ENCODE results near the gene FBXL13.

FBXL13 gene

DNA sequence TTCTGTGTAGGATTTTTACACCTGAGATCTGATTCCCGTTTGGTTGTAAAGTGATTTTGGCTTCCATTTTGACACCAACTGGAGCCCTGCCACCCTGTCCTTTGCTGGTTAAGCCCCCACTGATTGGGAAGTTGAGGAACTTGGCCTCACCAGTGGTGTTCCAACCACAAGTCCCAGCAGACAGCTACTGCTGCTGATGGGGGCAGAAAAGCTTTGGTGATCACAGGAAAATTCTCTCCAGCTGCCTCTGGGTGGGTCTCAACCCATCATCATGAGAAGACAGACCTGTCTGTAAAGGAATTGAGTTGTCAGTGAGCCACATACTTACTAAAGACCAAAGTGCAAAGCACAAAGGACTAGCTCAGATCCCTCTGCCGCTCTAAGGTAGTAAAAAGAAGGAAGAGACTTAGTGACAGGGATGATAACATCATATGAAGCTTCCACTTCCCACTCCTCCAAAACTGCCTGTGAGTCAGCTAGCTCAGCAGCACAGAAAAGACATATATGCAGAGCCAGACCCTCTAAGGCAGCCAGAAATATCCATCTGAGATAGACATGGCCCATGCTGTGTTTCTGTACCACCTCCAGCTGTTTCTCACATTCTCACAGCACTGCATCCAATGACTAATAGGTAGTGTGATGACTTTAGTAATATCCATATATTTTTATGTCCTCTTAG lies 184.2 kb downstream of the FBXL13 start:
- DNase-seq, result no peak

- DNase-seq, result no peak
Measured at GRCh38 chr7:102889851-102890250, 184.7 kb downstream of the FBXL13 start.

- DNase-seq, result no peak
Measured at GRCh38 chr7:102888561-102889233, 185.9 kb downstream of the FBXL13 start.

- no peak for DNase-seq
Measured at GRCh38 chr7:102883098-102883860, 191.3 kb downstream of the FBXL13 start.

DNA sequence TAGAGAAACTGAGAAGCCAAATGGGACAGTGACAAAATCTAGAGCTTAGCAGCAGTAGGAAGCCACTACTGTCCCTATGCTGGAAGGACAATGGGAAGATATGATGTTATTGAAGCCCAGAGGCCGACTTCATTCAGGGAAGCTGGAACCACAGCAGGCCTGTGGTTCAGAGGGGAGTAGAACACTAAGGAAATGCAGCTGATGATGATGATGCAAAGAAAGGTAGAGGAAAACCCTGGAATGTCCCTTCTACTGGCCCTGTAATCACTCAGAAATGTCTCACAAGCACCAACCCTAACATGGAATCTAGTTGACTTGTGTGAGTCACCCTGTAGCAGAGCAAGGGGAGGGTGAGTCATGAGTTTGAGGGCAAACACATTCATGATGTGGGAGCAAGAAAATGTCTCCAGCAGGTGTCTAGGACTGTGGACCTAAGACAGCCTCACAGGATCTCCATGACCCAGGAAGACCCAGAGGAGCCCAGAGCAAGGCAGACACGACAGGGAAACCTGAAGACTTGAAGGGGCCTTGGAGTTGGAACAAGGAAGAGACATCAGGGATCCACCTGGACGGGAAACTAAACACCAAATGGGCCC lies 198.8 kb downstream of the FBXL13 start:
- no peak for DNase-seq

DNA sequence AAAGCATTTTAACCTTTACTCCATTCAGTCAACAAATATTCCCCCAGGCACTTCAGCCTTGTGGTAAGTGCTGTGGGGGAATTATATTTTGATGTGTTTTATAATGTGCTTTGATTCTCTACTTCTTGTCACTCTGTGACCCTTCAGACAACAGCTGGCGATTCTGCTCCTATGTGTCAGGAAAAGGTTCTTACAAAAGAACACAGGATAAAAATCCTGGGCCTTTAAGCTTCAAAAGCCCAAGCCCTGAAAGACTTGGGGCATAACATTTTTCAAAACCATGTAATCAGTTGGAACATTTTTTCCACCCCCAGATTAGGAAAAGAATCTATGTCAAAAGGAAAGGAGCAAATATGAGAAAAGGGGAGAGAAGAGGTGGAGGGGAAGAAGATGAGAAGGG lies 199.6 kb downstream of the FBXL13 start:
- DNase-seq, result no peak

DNA sequence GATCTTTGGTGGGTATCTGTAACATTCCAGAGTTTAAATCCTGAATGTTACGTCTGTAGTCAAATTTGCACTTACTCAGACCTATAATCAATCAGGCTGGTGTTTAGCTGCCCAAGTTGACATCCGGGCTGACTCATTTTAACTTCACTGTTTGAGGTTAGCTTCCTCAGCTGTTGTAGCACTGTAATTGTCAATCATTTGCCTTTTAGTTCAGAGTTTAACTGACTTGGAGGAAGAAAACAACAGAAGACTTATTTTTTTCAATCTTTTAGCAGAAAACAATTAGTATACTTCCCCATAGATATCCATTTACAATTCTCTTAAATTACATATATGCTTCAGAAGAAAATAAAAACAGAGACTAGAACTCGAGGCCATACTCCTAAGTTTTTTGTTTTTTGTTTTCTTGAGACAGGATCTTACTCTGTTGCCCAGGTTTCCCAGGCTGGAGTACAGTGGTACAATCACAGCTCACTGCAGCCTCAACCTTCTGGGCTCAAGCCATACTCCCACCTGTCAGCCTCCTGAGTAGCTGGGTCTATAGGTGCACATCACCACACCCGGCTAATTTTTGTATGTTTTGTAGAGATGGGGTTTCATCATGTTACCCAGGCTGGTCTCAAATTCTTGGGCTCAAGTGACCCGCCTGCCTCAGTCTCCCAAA lies 200.3 kb downstream of the FBXL13 start:
- DNase-seq, result no peak

GRCh38 chr7:102873470-102874165 lies 201.0 kb downstream of the FBXL13 start:
- DNase-seq, result no peak

GRCh38 chr7:102872460-102872859 lies 202.1 kb downstream of the FBXL13 start:
- no peak for DNase-seq

- no peak for DNase-seq
Measured at GRCh38 chr7:102869195-102869594, 205.4 kb downstream of the FBXL13 start.

- no peak for DNase-seq
Measured at GRCh38 chr7:102866535-102867215, 207.9 kb downstream of the FBXL13 start.

GRCh38 chr7:102864958-102865357 lies 209.6 kb downstream of the FBXL13 start:
- DNase-seq, result no peak

DNA sequence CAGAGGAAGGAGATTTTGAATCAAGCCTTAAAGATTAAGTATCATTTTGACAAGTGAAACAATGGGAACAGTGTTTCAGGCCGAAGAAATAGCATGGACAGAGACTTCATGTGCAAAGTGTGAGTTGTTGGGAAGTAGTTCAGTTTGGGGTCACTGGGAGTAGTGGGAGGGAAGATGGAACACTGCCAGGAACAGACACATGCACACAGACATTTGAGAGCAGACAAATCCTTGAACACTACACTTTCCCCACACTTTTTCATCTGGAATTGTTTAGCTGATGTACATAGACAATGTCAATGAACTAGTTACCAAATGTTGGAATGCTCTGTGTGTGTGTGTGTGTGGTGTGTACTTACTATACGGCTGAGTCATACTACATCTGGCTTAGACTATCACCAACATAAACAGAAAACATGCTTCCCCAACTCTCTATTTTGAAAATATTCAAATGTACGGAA lies 214.2 kb downstream of the FBXL13 start:
- no peak for DNase-seq

- no peak for DNase-seq
Measured at GRCh38 chr7:102859799-102860125, 214.8 kb downstream of the FBXL13 start.

DNA sequence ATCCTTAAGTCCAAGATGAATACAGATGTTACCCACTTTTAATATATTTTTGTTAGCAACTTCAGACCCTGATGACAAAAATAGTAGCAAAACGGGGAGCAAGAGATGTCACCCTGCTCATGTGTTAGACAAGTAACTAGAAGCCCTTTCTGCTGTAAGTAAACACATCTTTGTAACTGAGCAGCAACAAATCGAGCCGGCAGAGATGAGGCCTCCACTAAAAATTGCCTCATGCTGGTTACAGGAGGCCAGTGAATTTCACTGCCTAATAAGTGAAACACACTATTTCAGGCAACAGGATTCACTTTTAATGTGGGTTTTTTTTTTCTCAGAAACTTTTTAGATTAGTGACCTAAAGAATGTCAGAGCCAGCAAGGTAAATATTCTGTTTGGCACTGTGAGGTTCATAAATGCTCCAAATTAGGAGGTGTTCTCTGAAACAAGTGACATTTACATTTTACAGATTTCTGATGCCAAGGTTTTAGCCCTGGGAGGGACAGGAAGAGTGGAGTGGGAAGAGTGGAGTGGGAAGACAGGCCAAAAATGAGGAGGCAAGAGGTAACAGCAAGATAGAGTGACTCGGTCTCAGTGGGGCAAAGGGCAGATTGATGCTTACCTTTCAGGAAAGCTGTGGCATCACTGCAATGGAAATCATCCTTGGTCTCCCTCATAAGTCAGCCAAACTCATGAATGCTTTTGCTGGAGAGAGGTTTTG lies 215.4 kb downstream of the FBXL13 start:
- no peak for DNase-seq

DNA sequence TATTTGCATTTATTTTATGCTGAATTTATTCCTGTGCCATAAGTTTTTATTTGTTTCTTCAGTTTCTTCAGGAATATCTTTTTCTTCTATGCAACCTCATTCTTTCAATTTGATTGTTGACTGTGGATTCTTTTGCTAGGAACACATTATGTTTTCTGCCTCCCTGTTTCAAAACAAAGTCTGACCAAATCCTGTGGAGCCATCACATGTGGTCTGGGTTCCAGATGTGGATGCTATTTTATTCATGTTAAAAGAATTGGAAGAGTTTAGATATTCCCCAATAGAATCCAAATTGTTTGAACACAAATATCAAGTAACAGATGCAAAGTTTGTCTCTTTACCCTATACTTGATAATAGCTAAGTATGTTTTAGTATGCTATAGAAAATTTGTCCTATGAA lies 218.6 kb downstream of the FBXL13 start:
- DNase-seq, result no peak

DNA sequence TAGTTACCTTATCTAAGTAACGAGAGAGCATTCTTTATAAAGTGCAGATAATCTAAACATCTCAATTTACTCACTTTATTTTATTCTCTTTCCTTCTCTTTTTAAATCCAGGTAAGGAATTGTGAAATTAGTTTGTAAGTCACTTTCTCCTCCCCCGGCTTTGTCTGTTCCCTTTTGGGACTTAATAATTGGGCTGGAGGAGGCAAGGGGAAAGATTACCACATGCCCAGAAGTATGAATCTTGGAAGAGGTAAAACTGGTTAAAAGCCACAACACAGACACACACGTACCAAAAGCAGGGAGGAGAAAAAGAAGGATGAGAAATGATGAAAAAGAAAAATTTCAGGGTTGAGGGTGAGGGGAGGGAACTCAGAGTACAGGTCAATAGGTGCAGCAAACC lies 225.1 kb downstream of the FBXL13 start:
- no peak for DNase-seq

- no peak for DNase-seq
Measured at GRCh38 chr7:102849079-102849478, 225.5 kb downstream of the FBXL13 start.

DNA sequence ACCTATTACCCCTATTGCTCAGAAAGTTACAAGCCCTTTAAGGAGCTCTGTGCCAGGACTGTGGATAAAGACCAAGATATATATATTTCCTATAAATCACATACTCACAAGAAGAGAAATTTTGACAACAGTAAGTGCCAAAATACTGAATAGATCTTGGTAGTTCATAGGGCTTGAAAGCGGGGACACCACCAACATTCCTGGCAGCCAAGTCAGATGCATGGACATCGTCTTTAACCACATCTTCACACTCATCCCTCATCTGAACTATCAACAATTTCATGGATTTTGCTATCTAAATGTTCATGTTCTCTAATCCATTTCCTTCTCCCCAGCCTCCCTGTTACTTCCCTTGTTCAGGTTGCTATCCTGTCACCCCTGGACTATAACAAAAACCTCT lies 229.2 kb downstream of the FBXL13 start:
- no peak for DNase-seq

DNA sequence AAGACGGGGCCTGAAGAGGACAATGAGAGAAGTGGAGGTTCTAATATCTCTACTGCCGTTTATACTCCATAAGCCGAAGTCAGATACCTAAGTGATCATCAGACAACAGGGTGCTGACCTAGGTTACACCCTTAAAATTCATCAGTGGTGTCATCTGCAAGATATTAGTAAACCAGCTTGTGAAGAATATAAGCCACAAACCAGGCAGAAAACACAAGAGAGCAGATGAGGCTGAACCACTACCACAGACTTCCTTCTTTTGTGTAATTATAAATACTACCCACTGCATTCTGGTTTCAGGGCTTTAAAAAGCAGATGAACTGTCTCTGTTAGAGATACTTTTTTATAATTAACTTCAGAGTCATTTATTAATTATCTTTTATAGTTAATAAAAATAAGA lies 230.7 kb downstream of the FBXL13 start:
- no peak for DNase-seq

DNA sequence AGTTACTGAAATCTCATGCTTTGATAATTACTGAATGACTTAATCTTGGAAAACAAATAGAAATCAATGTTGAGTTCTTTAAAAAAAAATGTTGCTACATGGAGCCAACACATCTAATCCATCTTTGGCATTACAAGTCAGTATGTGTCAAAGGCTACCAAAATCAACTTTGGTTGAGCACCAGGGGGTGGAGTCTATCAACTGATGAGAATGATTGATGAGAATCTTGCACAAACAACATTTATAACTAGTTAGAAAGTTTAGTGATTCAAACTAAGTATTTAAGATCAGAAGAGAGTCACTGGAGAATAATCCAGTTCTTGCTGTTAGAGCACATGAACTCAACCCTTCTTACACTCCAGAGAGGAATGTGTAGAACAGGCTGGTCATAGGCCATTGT lies 232.3 kb downstream of the FBXL13 start:
- no peak for DNase-seq
